GM19455 (cell line): ENCODE results near the gene ZNF319.
A peak's percentile ranks its signal among the peaks of the same experiment; 100 is the strongest.
"Not testable (repeated sequence)": the region's sequence is repeated elsewhere in the genome, so short reads cannot be mapped to it uniquely, and the experiment has no call there.

Source experiments
- ATAC-seq: cut with Tn5 transposase; IDR thresholded peaks from one replicate; pipeline ENCODE4 v1.9.1; 2021; ENCODE audit not compliant: unreplicated experiment

ZNF319 gene

GRCh38 chr16:58022601-58023371, 22.3 kb upstream of the ZNF319 start:
- ATAC-seq = no peak

- ATAC-seq = no peak
Measured at GRCh38 chr16:58021661-58022551, 21.4 kb upstream of the ZNF319 start.

- no peak for ATAC-seq
Measured at GRCh38 chr16:58020628-58021521, 20.4 kb upstream of the ZNF319 start.

DNA sequence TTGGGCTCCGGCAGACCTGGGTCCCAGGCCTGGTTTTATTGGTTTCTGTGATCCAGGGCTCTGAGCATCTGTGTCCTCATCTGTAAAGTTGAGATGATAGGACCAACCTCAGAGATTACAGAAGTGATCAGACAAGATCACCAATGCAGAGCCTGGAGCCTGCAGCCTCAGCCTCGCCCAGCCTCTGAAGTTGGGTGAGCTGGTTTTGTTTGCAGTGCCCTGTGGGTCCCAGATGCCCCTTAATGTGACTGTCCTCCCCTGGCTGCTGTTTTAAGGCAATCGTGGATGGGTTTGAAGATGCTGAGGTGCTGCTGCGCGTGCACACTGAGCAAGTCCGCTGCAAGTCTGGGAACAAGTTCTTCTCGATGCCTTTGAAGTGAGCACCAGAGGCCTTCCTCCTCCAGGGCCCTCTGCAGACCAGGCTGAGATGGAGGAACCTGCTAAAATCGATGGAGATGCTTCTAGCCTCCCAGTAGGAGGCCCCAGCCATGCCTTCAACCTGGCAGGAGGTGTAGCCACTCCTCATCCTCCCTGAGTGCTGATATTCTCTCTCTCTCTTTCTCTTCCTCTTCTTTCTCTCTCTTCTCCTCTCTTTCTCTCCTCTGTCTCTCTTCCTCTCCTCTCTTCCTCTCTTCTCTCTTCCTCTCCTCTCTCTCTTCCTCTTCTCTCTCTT, 19.5 kb upstream of the ZNF319 start:
- no peak for ATAC-seq

- no peak for ATAC-seq
Measured at GRCh38 chr16:58018803-58019202, 18.3 kb upstream of the ZNF319 start.

- no peak for ATAC-seq
Measured at GRCh38 chr16:58016840-58017446, 16.5 kb upstream of the ZNF319 start.

- ATAC-seq = no peak
Measured at GRCh38 chr16:58013201-58013956, 12.9 kb upstream of the ZNF319 start.

- no peak for ATAC-seq
Measured at GRCh38 chr16:58012481-58012880, 12.0 kb upstream of the ZNF319 start.

- ATAC-seq = no peak
Measured at GRCh38 chr16:58011652-58012051, 11.2 kb upstream of the ZNF319 start.

DNA sequence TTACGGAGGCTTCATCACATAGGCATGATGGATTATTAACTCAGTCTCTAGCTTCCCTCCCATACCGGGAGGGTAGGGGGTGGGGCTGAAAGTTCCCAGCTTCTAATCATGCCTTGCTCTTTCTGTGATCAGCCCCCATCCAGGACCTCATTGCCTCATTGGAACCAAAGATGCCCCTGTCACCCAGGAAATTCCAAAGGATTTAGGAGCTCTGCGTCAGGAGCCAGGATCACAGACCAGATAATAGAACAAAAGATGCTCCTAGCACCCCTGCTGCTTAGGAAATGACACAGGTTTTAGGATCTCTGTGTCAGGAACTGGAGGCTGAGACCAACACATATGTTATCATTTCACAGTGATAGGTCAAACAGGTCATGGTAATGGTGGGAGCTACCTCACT, 10.4 kb upstream of the ZNF319 start:
- no peak for ATAC-seq

DNA sequence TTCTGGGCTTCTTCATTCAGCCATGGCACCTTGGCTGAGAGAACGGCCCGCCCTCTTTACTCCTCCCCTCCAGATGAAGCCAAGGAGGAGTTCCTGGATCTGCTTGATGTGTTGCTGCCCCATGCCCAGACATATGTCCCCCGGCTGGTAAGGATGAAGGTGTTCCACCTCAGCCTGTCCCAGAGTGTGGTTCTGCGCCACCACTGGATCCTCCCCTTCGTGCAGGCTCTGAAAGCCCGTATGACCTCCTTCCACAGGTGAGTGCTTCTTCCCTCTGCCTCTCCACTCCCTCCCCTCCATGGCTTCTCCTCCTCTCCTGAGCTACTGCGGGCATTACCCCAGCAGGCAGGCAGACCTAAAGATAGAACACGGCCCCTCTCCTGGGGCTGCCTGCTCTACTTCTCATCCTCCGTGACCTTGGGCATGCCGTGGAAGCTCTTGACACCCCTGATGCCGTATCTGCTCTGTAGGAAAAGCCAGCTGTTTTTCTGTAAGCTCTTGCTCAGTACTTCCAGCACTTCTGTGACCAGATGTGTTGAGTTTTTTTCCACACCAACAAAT, 9.5 kb upstream of the ZNF319 start:
- ATAC-seq = no peak

- ATAC-seq = not testable (repeated sequence)
Measured at GRCh38 chr16:58004736-58005135, 4.3 kb upstream of the ZNF319 start.

DNA sequence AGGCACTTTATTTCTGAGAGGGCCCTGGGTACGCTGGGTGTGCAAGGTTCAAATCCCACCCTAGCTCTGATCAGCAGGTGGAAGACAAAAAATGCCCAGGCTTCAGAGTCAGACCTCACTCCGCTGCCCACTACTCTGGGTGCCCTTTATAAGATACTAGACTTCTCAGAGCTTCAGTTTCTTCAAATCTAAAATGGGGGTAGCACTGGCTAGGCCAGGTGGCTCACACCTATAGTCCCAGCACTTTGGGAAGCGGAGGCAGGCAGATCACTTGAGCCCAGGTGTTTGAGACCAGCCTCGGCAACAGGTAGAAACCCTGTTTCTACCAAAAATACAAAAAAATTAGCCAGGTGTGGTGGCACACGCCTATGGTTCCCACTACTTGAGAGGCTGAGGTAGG, 2.5 kb upstream of the ZNF319 start:
- no peak for ATAC-seq

GRCh38 chr16:58002416-58002800, 1.9 kb upstream of the ZNF319 start:
- ATAC-seq = no peak

DNA sequence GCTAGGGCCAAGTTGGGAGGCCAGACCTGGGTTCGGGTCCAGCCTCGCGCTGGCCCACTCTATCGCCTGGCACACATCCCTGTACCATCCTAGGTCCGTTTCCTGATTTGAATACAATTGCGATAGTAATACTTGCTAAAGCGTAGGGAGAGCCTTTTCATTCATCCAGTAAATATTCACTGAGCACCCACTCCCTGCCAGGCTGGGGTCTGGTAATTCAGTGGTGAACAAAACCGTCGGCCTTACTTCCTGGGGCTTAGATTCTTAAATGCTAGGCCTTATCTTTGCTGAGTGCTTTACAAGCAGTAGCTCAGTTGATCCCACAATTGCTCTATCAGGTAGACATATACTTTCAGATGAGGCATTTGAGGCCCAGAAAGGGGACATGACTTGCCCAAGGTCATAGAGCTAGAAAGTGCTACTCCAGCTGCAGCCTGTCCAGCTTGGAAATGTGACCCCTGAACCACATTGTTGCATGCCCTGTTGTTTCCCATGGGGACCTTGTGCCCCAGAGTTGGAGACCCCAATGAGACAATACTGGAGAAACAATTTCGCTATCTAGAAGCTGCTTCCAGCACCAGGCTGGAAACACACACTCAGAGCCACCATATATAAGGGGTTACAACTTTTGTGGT, 1.4 kb upstream of the ZNF319 start:
- no peak for ATAC-seq

- peak; percentile 76 for ATAC-seq
Measured at GRCh38 chr16:58000706-58001676, 519 bp upstream of the ZNF319 start, which contains the start of gene USB1. Gene USB1 (plus strand): TSS chr16:58001407. CDS start chr16:58001484, 77 bp downstream.

- peak; percentile 0 for ATAC-seq
Measured at GRCh38 chr16:57999366-57999970, 1.0 kb downstream of the ZNF319 start.
